ENCODE results near the gene RDX. TPM values are rescaled to one million over a fixed set of nuclear protein-coding genes. Genes with fewer than 3 reads are reported as not detected.

Gene RDX
- total and polyA plus RNA-seq, 7 experiments from 2014 or later, result 6.9 to 63.6 (median 15.9) TPM

DNA sequence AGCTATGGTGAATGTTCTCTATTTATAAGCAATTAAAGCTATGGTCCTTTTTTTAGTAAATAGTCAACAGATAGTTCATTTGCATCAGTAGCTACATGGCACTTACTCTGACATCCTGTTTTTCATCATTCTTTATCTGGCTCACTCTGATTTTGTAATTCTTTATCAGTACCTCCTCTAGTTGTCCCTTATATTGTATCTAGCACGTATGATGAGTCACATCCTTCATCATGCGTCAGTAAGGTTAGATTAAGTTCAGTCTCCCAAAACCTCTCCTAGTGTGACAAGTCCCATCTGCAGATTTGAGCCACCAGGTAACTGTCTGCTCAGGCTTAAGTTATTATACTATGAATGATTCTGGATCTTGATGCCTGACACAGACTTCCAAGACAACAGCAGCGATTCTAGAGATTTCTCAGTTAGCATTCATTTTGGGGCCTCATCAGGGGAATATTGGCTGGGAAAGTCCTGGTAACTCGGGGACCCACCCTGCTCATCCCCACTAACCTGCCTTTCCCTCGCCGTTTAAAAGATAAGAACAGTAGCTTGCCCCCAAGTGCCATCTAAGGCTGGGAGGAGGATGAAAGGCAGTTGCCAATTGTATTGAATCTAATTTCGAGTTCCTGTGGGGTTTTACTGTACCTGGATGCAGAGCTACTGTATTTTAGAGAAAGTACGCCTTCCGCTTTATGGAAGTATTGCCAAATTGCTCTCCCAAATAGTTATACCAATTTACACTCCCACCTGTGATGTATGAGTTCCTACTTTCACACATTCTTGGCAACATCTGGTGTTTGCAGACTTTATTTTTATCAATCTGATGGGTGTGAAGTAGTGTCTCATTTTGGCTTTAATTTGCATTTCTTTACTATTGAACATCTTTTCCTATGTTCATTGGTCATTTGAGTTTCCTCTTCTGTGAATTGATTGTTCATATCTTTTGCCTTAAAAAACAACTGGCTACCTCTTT, 147.4 kb downstream of the RDX start:
- Mint-ChIP-seq H3K27ac (no peak overlapping the region), H3K4me3 (no peak overlapping the region), H3K36me3 (no peaks in the 10 kb centered on the region), H3K27me3 (peaks cover 12 to 30% (median 14%) of the 10 kb centered on the region in 5 donors), H3K4me1 (peaks cover 0 to 3% (median 0%) of the 10 kb centered on the region in 7 donors), H3K9me3 (peaks cover 0 to 3% (median 0%) of the 10 kb centered on the region in 11 donors)
- Histone ChIP-seq H3K4me1 (ENCODE audit: control insufficient read depth in 2 of 2, insufficient read depth in 2 of 2, low read length in 2 of 2) (no peaks in the 10 kb centered on the region), H3K36me3 (ENCODE audit: control insufficient read depth in 2 of 3, insufficient read depth in 3 of 3, low read length in 3 of 3) (no peaks in the 10 kb centered on the region), H3K27ac (ENCODE audit: low read depth, low read length) (no peak overlapping the region), H3K4me3 (ENCODE audit: low read length) (no peak overlapping the region), H3K27me3 (ENCODE audit: control insufficient read depth in 2 of 2, insufficient read depth in 2 of 2, low read length in 2 of 2) (no peaks in the 10 kb centered on the region), H3K9me3 (ENCODE audit: control insufficient read depth in 2 of 3, low read length in 3 of 3) (no peaks in the 10 kb centered on the region)
- ChIA-PET CTCF (no interaction called here), POLR2A (no interaction called here)
- DNase-seq (no peak), ATAC-seq (peak; percentile 80)
- intact Hi-C loops (cut with micrococcal nuclease), result no loop called here

DNA sequence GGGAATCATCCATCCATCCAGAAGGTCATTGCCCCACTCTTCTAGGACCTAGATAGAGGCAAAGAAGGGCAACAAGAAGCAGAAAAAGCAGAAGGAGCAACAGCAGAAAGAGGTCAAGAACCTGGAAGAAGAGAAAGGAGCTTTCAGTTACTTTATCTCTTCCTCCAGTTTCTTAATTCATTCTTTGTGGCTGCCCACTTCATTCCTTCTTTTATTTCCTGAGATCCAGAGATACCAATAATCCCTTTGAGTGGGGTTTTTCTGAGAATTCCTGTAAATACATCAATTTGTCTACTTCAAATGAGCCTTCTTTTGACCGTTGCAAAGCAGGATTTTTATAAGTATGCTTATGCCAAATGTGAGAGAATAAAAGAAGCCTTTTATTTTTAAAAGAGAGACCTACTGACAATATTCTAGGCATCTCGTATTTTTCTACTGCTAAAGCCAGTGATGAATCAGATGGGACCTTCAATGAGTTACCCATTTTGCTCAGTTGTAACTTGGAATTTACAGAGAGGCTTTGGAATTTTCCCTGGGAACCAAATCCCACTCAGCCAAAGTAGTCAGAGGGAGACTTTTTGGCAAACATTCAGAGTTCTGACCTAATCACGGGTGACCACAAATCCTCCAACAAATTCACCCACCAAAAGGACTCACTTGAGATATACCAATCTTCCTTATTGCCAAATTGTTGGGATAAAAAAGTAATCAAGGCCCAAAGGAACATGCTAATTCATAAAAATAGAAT, 148.3 kb downstream of the RDX start:
- Mint-ChIP-seq H3K36me3 (no peaks in the 10 kb centered on the region), H3K27me3 (peaks cover 7 to 30% (median 13%) of the 10 kb centered on the region in 5 donors), H3K4me1 (peaks cover 0 to 3% (median 0%) of the 10 kb centered on the region in 7 donors), H3K27ac (no peak overlapping the region), H3K9me3 (peaks cover 0 to 3% (median 0%) of the 10 kb centered on the region in 11 donors), H3K4me3 (no peak overlapping the region)
- no peaks in the 10 kb centered on the region for H3K27me3 ChIP-seq (ENCODE audit: control insufficient read depth in 2 of 2, insufficient read depth in 2 of 2, low read length in 2 of 2)
- intact Hi-C loops (cut with micrococcal nuclease), result no loop called here
- no peak for ATAC-seq
- H3K27ac ChIP-seq (ENCODE audit: low read depth, low read length), result no peak overlapping the region
- POLR2A ChIA-PET, result no interaction called here
- H3K4me1 ChIP-seq (ENCODE audit: control insufficient read depth in 2 of 2, insufficient read depth in 2 of 2, low read length in 2 of 2), result no peaks in the 10 kb centered on the region
- no peak for DNase-seq
- no peak overlapping the region for H3K4me3 ChIP-seq (ENCODE audit: low read length)
- no peaks in the 10 kb centered on the region for H3K9me3 ChIP-seq (ENCODE audit: control insufficient read depth in 2 of 3, low read length in 3 of 3)
- no peaks in the 10 kb centered on the region for H3K36me3 ChIP-seq (ENCODE audit: control insufficient read depth in 2 of 3, insufficient read depth in 3 of 3, low read length in 3 of 3)
- CTCF ChIA-PET, result no interaction called here

DNA sequence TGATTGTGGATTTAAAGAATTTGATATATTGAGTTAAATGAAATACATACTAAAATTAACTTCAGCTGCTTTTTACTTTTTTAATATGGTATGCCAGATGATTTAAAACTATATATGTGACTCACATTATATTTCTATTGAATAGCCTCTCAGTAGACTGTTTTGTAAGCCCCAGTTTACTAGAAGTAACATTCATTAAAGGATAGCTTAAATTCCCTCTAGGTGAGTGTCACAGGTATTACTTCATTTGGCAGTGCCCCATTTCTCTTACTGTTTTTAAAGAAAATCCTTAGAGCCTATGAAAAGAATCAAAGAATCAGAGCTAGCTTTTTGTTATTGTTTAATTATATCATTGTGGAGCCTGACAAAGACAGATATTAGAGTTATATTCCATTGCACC, 154.6 kb downstream of the RDX start:
- H3K27me3 Mint-ChIP-seq, result peaks cover 6 to 16% (median 10%) of the 10 kb centered on the region in 5 donors
- no peak for ATAC-seq
- H3K36me3 Mint-ChIP-seq, result no peaks in the 10 kb centered on the region
- ChIA-PET POLR2A (no interaction called here), CTCF (no interaction called here)
- Histone ChIP-seq H3K4me3 (ENCODE audit: low read length) (no peak overlapping the region), H3K27ac (ENCODE audit: low read depth, low read length) (no peak overlapping the region), H3K9me3 (ENCODE audit: control insufficient read depth in 2 of 3, low read length in 3 of 3) (no peaks in the 10 kb centered on the region), H3K36me3 (ENCODE audit: control insufficient read depth in 2 of 3, insufficient read depth in 3 of 3, low read length in 3 of 3) (no peaks in the 10 kb centered on the region), H3K27me3 (ENCODE audit: control insufficient read depth in 2 of 2, insufficient read depth in 2 of 2, low read length in 2 of 2) (no peaks in the 10 kb centered on the region), H3K4me1 (ENCODE audit: control insufficient read depth in 2 of 2, insufficient read depth in 2 of 2, low read length in 2 of 2) (no peaks in the 10 kb centered on the region)
- H3K9me3 Mint-ChIP-seq, result peaks cover 0 to 3% (median 0%) of the 10 kb centered on the region in 11 donors
- no peak for DNase-seq
- no peak overlapping the region for H3K4me3 Mint-ChIP-seq
- intact Hi-C loops (cut with micrococcal nuclease), result no loop called here
- peaks cover 0 to 1% (median 0%) of the 10 kb centered on the region in 7 donors for H3K4me1 Mint-ChIP-seq
- no peak overlapping the region for H3K27ac Mint-ChIP-seq

DNA sequence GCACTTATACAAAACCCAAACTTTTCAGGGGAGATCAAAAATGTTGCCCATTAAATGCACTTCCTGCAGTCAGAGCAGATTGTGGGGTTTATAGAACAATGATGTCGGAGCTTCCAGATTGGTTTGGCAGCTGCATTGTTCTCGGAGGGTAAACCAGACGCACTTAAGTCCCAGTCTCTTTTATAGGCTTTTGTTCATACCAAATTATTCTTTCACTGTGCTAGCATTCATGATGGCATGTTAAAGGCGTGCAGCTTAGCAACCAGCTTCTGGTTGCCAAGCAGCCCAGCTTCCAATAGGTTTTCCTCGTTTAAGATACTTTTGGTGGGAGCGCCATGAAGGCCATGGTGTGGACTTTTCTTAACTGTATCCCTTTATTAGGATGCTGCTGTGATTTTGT, 162.3 kb downstream of the RDX start:
- intact Hi-C loops (cut with micrococcal nuclease), result no loop called here
- peaks cover 7 to 29% (median 15%) of the 10 kb centered on the region in 5 donors for H3K27me3 Mint-ChIP-seq
- H3K9me3 Mint-ChIP-seq, result no peaks in the 10 kb centered on the region
- H3K36me3 Mint-ChIP-seq, result no peaks in the 10 kb centered on the region
- H3K4me1 Mint-ChIP-seq, result no peaks in the 10 kb centered on the region
- Histone ChIP-seq H3K4me1 (ENCODE audit: control insufficient read depth in 2 of 2, insufficient read depth in 2 of 2, low read length in 2 of 2) (no peaks in the 10 kb centered on the region), H3K27me3 (ENCODE audit: control insufficient read depth in 2 of 2, insufficient read depth in 2 of 2, low read length in 2 of 2) (no peaks in the 10 kb centered on the region), H3K36me3 (ENCODE audit: control insufficient read depth in 2 of 3, insufficient read depth in 3 of 3, low read length in 3 of 3) (no peaks in the 10 kb centered on the region), H3K9me3 (ENCODE audit: control insufficient read depth in 2 of 3, low read length in 3 of 3) (no peaks in the 10 kb centered on the region), H3K4me3 (ENCODE audit: low read length) (no peak overlapping the region), H3K27ac (ENCODE audit: low read depth, low read length) (no peak overlapping the region)
- DNase-seq (no peak), ATAC-seq (no peak)
- ChIA-PET POLR2A (no interaction called here), CTCF (no interaction called here)
- no peak overlapping the region for H3K4me3 Mint-ChIP-seq
- no peak overlapping the region for H3K27ac Mint-ChIP-seq

DNA sequence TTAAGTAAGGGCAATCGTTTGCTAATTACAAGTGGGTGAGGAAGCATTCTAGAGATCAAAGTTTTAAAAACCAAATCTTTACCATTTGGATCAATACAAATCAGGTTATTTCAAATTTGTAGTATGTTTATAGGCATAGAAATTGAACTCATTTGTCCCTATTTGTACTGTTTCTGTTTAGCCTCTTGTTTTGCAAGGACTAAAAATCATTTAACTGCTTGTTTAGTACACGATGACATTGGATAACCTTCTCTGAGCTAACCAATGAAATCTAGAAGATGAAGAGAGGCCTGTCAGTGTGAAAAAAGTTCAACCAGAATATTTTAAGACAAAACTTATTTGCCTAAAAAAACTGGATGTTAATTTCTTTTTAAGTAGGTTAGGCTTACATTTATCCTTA, 163.3 kb downstream of the RDX start:
- no peak overlapping the region for H3K27ac Mint-ChIP-seq
- H3K27me3 Mint-ChIP-seq, result peaks cover 7 to 27% (median 19%) of the 10 kb centered on the region in 5 donors

DNA sequence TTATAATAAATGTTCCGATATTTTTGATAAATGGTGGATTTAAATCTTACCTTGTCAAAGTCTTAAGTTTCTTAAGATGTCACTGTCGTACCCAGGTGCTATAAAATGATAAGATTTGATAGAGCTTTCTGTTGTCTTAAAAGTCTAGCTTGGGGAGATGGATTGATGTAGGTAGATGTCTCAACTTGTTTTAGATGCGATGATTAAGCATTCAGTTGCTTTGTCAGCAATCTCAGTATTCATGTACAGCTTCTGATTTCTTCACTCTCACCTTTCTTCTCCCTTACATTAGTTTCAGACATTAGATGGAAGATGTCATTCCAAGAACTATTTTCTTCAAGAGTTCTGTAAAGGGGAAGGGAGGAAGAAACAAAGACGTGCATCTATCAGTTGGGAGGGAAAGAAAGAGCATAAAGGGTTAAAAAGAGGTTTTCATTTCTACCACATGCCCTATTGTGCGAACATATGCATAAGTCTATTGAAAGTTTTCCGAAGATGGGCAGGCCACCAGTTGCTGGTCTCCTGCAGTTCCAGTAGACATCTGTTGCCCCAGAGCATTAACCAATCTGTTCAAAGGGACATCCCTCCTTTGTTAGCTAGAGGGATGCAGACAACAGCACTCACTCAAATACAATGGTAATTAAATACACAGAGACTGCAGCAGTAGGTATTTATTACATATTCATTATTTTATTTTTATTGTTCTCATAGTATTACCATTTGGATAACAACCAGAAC, 164.9 kb downstream of the RDX start:
- intact Hi-C loops (cut with micrococcal nuclease), result no loop called here
- Histone ChIP-seq H3K36me3 (ENCODE audit: control insufficient read depth in 2 of 3, insufficient read depth in 3 of 3, low read length in 3 of 3) (no peaks in the 10 kb centered on the region), H3K27me3 (ENCODE audit: control insufficient read depth in 2 of 2, insufficient read depth in 2 of 2, low read length in 2 of 2) (no peaks in the 10 kb centered on the region), H3K9me3 (ENCODE audit: control insufficient read depth in 2 of 3, low read length in 3 of 3) (no peaks in the 10 kb centered on the region), H3K4me1 (ENCODE audit: control insufficient read depth in 2 of 2, insufficient read depth in 2 of 2, low read length in 2 of 2) (no peaks in the 10 kb centered on the region), H3K4me3 (ENCODE audit: low read length) (no peak overlapping the region), H3K27ac (ENCODE audit: low read depth, low read length) (no peak overlapping the region)
- ChIA-PET POLR2A (no interaction called here), CTCF (no interaction called here)
- no peak for ATAC-seq
- Mint-ChIP-seq H3K4me3 (no peak overlapping the region), H3K9me3 (no peaks in the 10 kb centered on the region), H3K27ac (no peak overlapping the region), H3K27me3 (peaks cover 8 to 33% (median 14%) of the 10 kb centered on the region in 5 donors), H3K4me1 (no peaks in the 10 kb centered on the region), H3K36me3 (no peaks in the 10 kb centered on the region)
- no peak for DNase-seq

More for the DNA sequence above, 163.3 kb downstream of the RDX start:
- no peak for DNase-seq
- intact Hi-C loops (cut with micrococcal nuclease), result no loop called here
- Mint-ChIP-seq H3K36me3 (no peaks in the 10 kb centered on the region), H3K4me1 (no peaks in the 10 kb centered on the region), H3K9me3 (no peaks in the 10 kb centered on the region), H3K4me3 (no peak overlapping the region)
- Histone ChIP-seq H3K4me3 (ENCODE audit: low read length) (no peak overlapping the region), H3K27me3 (ENCODE audit: control insufficient read depth in 2 of 2, insufficient read depth in 2 of 2, low read length in 2 of 2) (no peaks in the 10 kb centered on the region), H3K27ac (ENCODE audit: low read depth, low read length) (no peak overlapping the region), H3K9me3 (ENCODE audit: control insufficient read depth in 2 of 3, low read length in 3 of 3) (no peaks in the 10 kb centered on the region), H3K36me3 (ENCODE audit: control insufficient read depth in 2 of 3, insufficient read depth in 3 of 3, low read length in 3 of 3) (no peaks in the 10 kb centered on the region), H3K4me1 (ENCODE audit: control insufficient read depth in 2 of 2, insufficient read depth in 2 of 2, low read length in 2 of 2) (no peaks in the 10 kb centered on the region)
- ATAC-seq, result no peak
- ChIA-PET CTCF (no interaction called here), POLR2A (no interaction called here)

All from naive thymus-derived CD4-positive, alpha-beta T cell (primary cell).